Adipocyte (in vitro differentiated cells): ENCODE results near the gene EYA2.
"Not testable (repeated sequence)": the region's sequence is repeated elsewhere in the genome, so short reads cannot be mapped to it uniquely, and the experiment has no call there.

Experiments used
- DNase-seq: peaks from one replicate; pipeline ENCODE4 v3.0.0-alpha.2; 2015; ENCODE audit warnings: low read depth
- H3K27me3 ChIP-seq: replicated peaks from 2 replicates; pipeline ENCODE4 v1.7.0; 2013; ENCODE audit warnings: mild to moderate bottlenecking, low read length, moderate library complexity; ENCODE audit not compliant: control insufficient read depth, insufficient read depth
- H3K36me3 ChIP-seq: 2 replicates; pipeline ENCODE4 v1.7.0; 2013; ENCODE audit warnings: low read length, mild to moderate bottlenecking, moderate library complexity; ENCODE audit not compliant: control insufficient read depth, insufficient read depth, severe bottlenecking
- H3K4me1 ChIP-seq: 2 replicates; pipeline ENCODE4 v1.7.0; 2013; ENCODE audit warnings: mild to moderate bottlenecking, low read length, moderate library complexity; ENCODE audit not compliant: control insufficient read depth, insufficient read depth
- H3K4me3 ChIP-seq: 2 replicates; pipeline ENCODE4 v1.7.0; 2013; ENCODE audit warnings: mild to moderate bottlenecking, low read length, moderate library complexity
- H3K9ac ChIP-seq: 2 replicates; pipeline ENCODE4 v1.7.0; 2013; ENCODE audit warnings: mild to moderate bottlenecking, low read length, moderate library complexity
- H3K9me3 ChIP-seq: 2 replicates; pipeline ENCODE4 v1.7.0; 2013; ENCODE audit warnings: mild to moderate bottlenecking, low read length, moderate library complexity; ENCODE audit not compliant: control insufficient read depth

EYA2 gene

GRCh38 chr20:46915575-46916257 is 21.1 kb downstream of the EYA2 start:
- Histone ChIP-seq H3K36me3 (no peaks in the 10 kb centered on the region), H3K9me3 (peaks cover 11% of the 10 kb centered on the region), H3K27me3 (no peaks in the 10 kb centered on the region), H3K4me3 (peak overlapping the region; percentile 43), H3K4me1 (peaks cover 18% of the 10 kb centered on the region), H3K9ac (peak overlapping the region; percentile 79)
- no peak for DNase-seq

GRCh38 chr20:46916258-46916603 is 21.6 kb downstream of the EYA2 start:
- peaks cover 11% of the 10 kb centered on the region for H3K9me3 ChIP-seq
- DNase-seq: no peak
- H3K4me1 ChIP-seq: peaks cover 18% of the 10 kb centered on the region
- H3K4me3 ChIP-seq: no peak overlapping the region
- H3K9ac ChIP-seq: no peak overlapping the region
- H3K27me3 ChIP-seq: no peaks in the 10 kb centered on the region
- no peaks in the 10 kb centered on the region for H3K36me3 ChIP-seq

- Histone ChIP-seq H3K9me3 (peaks cover 11% of the 10 kb centered on the region), H3K27me3 (no peaks in the 10 kb centered on the region), H3K9ac (no peak overlapping the region), H3K4me3 (no peak overlapping the region), H3K4me1 (peaks cover 18% of the 10 kb centered on the region), H3K36me3 (no peaks in the 10 kb centered on the region)
- DNase-seq: no peak
Observed at GRCh38 chr20:46917155-46917554, 22.5 kb downstream of the EYA2 start.

- Histone ChIP-seq H3K27me3 (no peaks in the 10 kb centered on the region), H3K4me3 (no peak overlapping the region), H3K9ac (no peak overlapping the region), H3K9me3 (peaks cover 11% of the 10 kb centered on the region), H3K4me1 (peaks cover 9% of the 10 kb centered on the region), H3K36me3 (no peaks in the 10 kb centered on the region)
- DNase-seq: no peak
Observed at GRCh38 chr20:46920114-46920513, 25.5 kb downstream of the EYA2 start.

- not testable (repeated sequence) for H3K27me3 ChIP-seq, H3K4me3 ChIP-seq, H3K4me1 ChIP-seq, H3K36me3 ChIP-seq, DNase-seq, H3K9ac ChIP-seq
- peaks cover 11% of the 10 kb centered on the region for H3K9me3 ChIP-seq
Observed at GRCh38 chr20:46922841-46923240, 28.2 kb downstream of the EYA2 start.

- no peak overlapping the region for H3K9ac ChIP-seq
Observed at GRCh38 chr20:46923550-46923949, 28.9 kb downstream of the EYA2 start.

GRCh38 chr20:46928580-46929132 is 34.0 kb downstream of the EYA2 start:
- peak overlapping the region; percentile 43 for H3K4me3 ChIP-seq
- no peak for DNase-seq
- H3K36me3 ChIP-seq: no peaks in the 10 kb centered on the region
- no peaks in the 10 kb centered on the region for H3K9me3 ChIP-seq
- H3K9ac ChIP-seq: peak overlapping the region; percentile 81
- H3K4me1 ChIP-seq: peaks cover 49% of the 10 kb centered on the region
- no peaks in the 10 kb centered on the region for H3K27me3 ChIP-seq

More at GRCh38 chr20:46923550-46923949, 28.9 kb downstream of the EYA2 start:
- Histone ChIP-seq H3K36me3 (no peaks in the 10 kb centered on the region), H3K27me3 (no peaks in the 10 kb centered on the region), H3K4me3 (no peak overlapping the region), H3K9me3 (peaks cover 9% of the 10 kb centered on the region), H3K4me1 (peaks cover 8% of the 10 kb centered on the region)
- DNase-seq: no peak

GRCh38 chr20:46929902-46930301 is 35.3 kb downstream of the EYA2 start:
- no peak for DNase-seq
- peaks cover 49% of the 10 kb centered on the region for H3K4me1 ChIP-seq

GRCh38 chr20:46930640-46931339 is 36.1 kb downstream of the EYA2 start:
- Histone ChIP-seq H3K4me1 (peaks cover 49% of the 10 kb centered on the region), H3K4me3 (no peak overlapping the region), H3K9ac (peak overlapping the region; percentile 81), H3K27me3 (no peaks in the 10 kb centered on the region), H3K9me3 (no peaks in the 10 kb centered on the region), H3K36me3 (no peaks in the 10 kb centered on the region)
- DNase-seq: no peak

More at GRCh38 chr20:46929902-46930301, 35.3 kb downstream of the EYA2 start:
- H3K4me3 ChIP-seq: no peak overlapping the region
- H3K9ac ChIP-seq: peak overlapping the region; percentile 81
- H3K36me3 ChIP-seq: no peaks in the 10 kb centered on the region
- no peaks in the 10 kb centered on the region for H3K9me3 ChIP-seq
- H3K27me3 ChIP-seq: no peaks in the 10 kb centered on the region

GRCh38 chr20:46931699-46932098 is 37.1 kb downstream of the EYA2 start:
- Histone ChIP-seq H3K4me1 (peaks cover 51% of the 10 kb centered on the region), H3K9ac (peak overlapping the region; percentile 81), H3K9me3 (no peaks in the 10 kb centered on the region), H3K27me3 (no peaks in the 10 kb centered on the region), H3K36me3 (no peaks in the 10 kb centered on the region), H3K4me3 (peak overlapping the region; percentile 53)
- DNase-seq: no peak

- H3K4me3 ChIP-seq: peak overlapping the region; percentile 53
- not testable (repeated sequence) for H3K36me3 ChIP-seq, H3K27me3 ChIP-seq, DNase-seq, H3K9me3 ChIP-seq
- peak overlapping the region; percentile 79 for H3K9ac ChIP-seq
- peaks cover 59% of the 10 kb centered on the region for H3K4me1 ChIP-seq
Observed at GRCh38 chr20:46932439-46932838, 37.8 kb downstream of the EYA2 start.
